ENCODE data around the gene SEMA5A. TPM values are rescaled to one million over a fixed set of nuclear protein-coding genes. Genes with fewer than 3 reads are reported as not detected.

SEMA5A gene
- total and polyA plus RNA-seq, 8 donors = 18.2 to 29.5 (median 20.8) TPM

DNA sequence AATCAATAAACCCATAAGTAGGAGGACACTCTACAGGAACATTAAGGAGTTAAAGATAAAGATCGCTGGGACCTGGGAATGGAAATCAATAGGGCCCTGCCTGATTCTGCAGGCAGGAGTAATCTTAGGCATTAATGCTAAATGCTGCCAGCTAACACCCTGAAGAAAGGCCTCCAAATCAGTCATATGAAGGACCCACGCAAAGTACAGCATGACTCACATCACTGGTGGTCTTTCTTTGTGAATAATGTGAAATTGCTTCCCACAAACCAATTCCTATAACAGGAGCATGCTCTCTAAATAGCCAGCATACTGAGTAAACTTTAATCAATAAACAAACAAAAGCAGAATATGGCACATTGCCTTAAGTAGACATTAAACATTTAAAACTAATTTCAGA is 172.3 kb downstream of the SEMA5A start:
- no peak overlapping the region for H3K27ac ChIP-seq
- no peak overlapping the region for H3K4me3 ChIP-seq
- intact Hi-C loops (cut with DNase I) = no loop called here
- no peaks in the 10 kb centered on the region for H3K36me3 ChIP-seq
- ATAC-seq (no peak), DNase-seq (no peak)
- TF ChIP-seq, protein P1, sequence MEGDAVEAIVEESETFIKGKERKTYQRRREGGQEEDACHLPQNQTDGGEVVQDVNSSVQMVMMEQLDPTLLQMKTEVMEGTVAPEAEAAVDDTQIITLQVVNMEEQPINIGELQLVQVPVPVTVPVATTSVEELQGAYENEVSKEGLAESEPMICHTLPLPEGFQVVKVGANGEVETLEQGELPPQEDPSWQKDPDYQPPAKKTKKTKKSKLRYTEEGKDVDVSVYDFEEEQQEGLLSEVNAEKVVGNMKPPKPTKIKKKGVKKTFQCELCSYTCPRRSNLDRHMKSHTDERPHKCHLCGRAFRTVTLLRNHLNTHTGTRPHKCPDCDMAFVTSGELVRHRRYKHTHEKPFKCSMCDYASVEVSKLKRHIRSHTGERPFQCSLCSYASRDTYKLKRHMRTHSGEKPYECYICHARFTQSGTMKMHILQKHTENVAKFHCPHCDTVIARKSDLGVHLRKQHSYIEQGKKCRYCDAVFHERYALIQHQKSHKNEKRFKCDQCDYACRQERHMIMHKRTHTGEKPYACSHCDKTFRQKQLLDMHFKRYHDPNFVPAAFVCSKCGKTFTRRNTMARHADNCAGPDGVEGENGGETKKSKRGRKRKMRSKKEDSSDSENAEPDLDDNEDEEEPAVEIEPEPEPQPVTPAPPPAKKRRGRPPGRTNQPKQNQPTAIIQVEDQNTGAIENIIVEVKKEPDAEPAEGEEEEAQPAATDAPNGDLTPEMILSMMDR (IDR thresholded peaks at IDR 0.05) = no peak
- H3K9me3 ChIP-seq = no peaks in the 10 kb centered on the region
- H3K4me1 ChIP-seq = no peaks in the 10 kb centered on the region
- no peaks in the 10 kb centered on the region for H3K27me3 ChIP-seq

DNA sequence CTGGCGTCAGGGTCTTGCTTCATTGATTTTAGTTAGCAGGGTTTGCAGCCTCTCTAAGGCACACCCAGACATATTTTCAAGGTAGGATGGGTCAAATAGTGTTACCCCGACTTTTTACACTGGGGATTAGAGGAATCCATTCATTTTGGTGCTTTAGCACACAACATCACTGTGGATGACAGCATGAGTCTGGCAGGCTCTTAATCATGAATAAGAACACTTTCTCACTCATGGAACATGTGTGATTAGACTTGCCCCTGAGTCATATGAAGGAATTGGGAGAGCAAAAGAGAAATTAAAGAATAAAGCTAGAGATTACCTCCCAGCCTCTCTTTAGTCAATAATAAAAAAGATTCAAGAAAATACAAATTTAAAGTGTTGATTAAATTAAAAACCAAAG is 175.6 kb downstream of the SEMA5A start:
- H3K36me3 ChIP-seq = no peaks in the 10 kb centered on the region
- peaks cover 0 to 2% of the 10 kb centered on the region in 2 donors for H3K9me3 ChIP-seq
- no peaks in the 10 kb centered on the region for H3K4me1 ChIP-seq
- TF ChIP-seq, protein P1 (IDR thresholded peaks at IDR 0.05) = no peak
- no peak overlapping the region for H3K4me3 ChIP-seq
- DNase-seq (no peak), ATAC-seq (no peak)
- H3K27ac ChIP-seq = no peak overlapping the region
- H3K27me3 ChIP-seq = no peaks in the 10 kb centered on the region
- intact Hi-C loops (cut with DNase I) = no loop called here

- intact Hi-C loops (cut with DNase I) = no loop called here
- H3K9me3 ChIP-seq = peaks cover 0 to 2% of the 10 kb centered on the region in 2 donors
- H3K4me1 ChIP-seq = no peaks in the 10 kb centered on the region
- no peak overlapping the region for H3K27ac ChIP-seq
- no peak for ATAC-seq
- H3K27me3 ChIP-seq = no peaks in the 10 kb centered on the region
- TF ChIP-seq, protein P1 (IDR thresholded peaks at IDR 0.05) = no peak
- H3K36me3 ChIP-seq = no peaks in the 10 kb centered on the region
- no peak overlapping the region for H3K4me3 ChIP-seq
- no peak for DNase-seq
Observed at GRCh38 chr5:9365512-9365911, 180.4 kb downstream of the SEMA5A start.

DNA sequence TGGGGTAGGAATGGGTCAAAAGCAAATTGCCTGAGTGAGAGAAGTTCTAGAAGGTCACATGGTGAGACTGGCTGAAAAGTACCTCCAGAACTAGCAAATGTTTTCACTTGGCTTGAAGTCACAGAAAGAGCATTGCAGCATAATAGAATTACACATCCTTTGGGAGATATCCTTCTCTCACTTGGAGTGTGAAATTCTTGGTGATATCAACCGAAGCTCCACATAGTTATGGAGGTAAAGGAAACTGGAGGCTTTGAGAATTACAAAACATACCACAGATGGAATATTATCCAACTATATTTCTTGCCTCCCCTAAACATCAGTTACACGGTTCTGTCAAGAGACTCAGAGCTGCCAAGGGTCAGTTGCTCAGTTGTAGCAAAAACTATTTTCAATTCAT is 182.4 kb downstream of the SEMA5A start:
- no peak overlapping the region for H3K4me3 ChIP-seq

DNA sequence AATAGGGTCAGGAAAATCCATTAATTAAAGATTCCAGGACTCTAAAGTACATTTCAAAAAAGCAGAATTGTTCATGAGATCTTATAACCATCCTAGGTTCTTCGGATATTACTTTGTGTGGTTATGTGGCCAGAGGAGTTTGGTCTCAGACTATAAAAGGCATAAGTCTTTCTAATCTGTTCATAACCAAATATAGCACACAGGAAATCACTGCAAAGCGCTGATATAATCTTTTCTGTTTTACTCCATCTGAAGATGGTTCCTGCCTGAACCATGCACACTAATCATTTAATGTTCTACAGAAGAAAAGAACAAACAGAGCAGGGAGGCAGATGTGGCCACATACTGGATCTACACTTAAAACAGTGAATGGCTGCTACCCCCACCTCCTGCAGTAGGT is 182.8 kb downstream of the SEMA5A start:
- TF ChIP-seq, protein P1 (IDR thresholded peaks at IDR 0.05) = no peak
- intact Hi-C loops (cut with DNase I) = no loop called here
- ATAC-seq (no peak), DNase-seq (no peak)
- H3K27ac ChIP-seq = no peak overlapping the region
- no peaks in the 10 kb centered on the region for H3K4me1 ChIP-seq
- no peaks in the 10 kb centered on the region for H3K36me3 ChIP-seq
- H3K9me3 ChIP-seq = no peaks in the 10 kb centered on the region
- H3K27me3 ChIP-seq = no peaks in the 10 kb centered on the region
- H3K4me3 ChIP-seq = no peak overlapping the region

More for the DNA sequence above, 182.4 kb downstream of the SEMA5A start:
- intact Hi-C loops (cut with DNase I) = no loop called here
- no peaks in the 10 kb centered on the region for H3K27me3 ChIP-seq
- no peaks in the 10 kb centered on the region for H3K4me1 ChIP-seq
- TF ChIP-seq, protein P1 (IDR thresholded peaks at IDR 0.05) = no peak
- ATAC-seq (no peak), DNase-seq (no peak)
- peaks cover 0 to 1% of the 10 kb centered on the region in 2 donors for H3K9me3 ChIP-seq
- H3K36me3 ChIP-seq = no peaks in the 10 kb centered on the region
- H3K27ac ChIP-seq = no peak overlapping the region
